Thoracic aorta (tissue), 2 donors: ENCODE measurements around the gene WDR1. TPM values are rescaled to one million over a fixed set of nuclear protein-coding genes. Genes with fewer than 3 reads are reported as not detected.

ENCODE experiments used
- ATAC-seq: fragments of 150-250 bp; one replicate; pipeline ENCODE4 v1.8.0; 2017; ENCODE audit warnings: low read depth; ENCODE audit not compliant: insufficient number of reproducible peaks, low FRiP score
- DNase-seq: peaks from one replicate; pipeline ENCODE4 v3.0.0-alpha.2; 2020; ENCODE audit warnings: low spot score
- H3K27ac ChIP-seq, 2 donors: fragments of 200-600 bp; sonication (generic); 1 replicate in 1 of 2; 2 replicates in 1 of 2; pipeline ENCODE4 v1.5.1; 2016; ENCODE audit warnings: mild to moderate bottlenecking in 2 of 2, moderate library complexity in 2 of 2
- H3K27me3 ChIP-seq: fragments of 200-600 bp; sonication (generic); replicated peaks from 2 replicates; pipeline ENCODE4 v1.6.0; 2016; ENCODE audit warnings: mild to moderate bottlenecking; ENCODE audit not compliant: insufficient read depth
- H3K36me3 ChIP-seq: fragments of 200-600 bp; sonication (generic); one replicate; pipeline ENCODE4 v1.5.1; 2016
- H3K4me1 ChIP-seq, 2 donors: fragments of 200-600 bp; sonication (generic); 1 replicate in 1 of 2; 2 replicates in 1 of 2; pipeline versions ENCODE4 v1.5.1 to v1.6.0; 2016; ENCODE audit warnings: low read depth in 2 of 2, mild to moderate bottlenecking in 1 of 2; ENCODE audit not compliant: control insufficient read depth in 1 of 2
- H3K4me3 ChIP-seq: fragments of 200-600 bp; sonication (generic); 2 replicates; pipeline ENCODE4 v1.5.1; 2016; ENCODE audit warnings: mild to moderate bottlenecking
- H3K9me3 ChIP-seq: fragments of 200-600 bp; sonication (generic); 2 replicates; pipeline ENCODE4 v1.5.1; 2016
- total RNA-seq, 2 donors: library from RNA; depleted of rRNA; stranded (reverse); fragments of >200 nt; gene quantifications; one replicate each; pipeline versions ENCODE4 v1.1.0 to v1.2.3, GENCODE V29; 2016
- TF ChIP-seq, protein P1 (sequence below): fragments of 200-600 bp; sonication (generic); IDR thresholded peaks from one replicate; pipeline ENCODE4 v1.5.1; 2019; ENCODE audit warnings: antibody characterized with exemption

The WDR1 gene
- total RNA-seq, 2 donors from 2014 or later: 263 to 408 TPM

DNA sequence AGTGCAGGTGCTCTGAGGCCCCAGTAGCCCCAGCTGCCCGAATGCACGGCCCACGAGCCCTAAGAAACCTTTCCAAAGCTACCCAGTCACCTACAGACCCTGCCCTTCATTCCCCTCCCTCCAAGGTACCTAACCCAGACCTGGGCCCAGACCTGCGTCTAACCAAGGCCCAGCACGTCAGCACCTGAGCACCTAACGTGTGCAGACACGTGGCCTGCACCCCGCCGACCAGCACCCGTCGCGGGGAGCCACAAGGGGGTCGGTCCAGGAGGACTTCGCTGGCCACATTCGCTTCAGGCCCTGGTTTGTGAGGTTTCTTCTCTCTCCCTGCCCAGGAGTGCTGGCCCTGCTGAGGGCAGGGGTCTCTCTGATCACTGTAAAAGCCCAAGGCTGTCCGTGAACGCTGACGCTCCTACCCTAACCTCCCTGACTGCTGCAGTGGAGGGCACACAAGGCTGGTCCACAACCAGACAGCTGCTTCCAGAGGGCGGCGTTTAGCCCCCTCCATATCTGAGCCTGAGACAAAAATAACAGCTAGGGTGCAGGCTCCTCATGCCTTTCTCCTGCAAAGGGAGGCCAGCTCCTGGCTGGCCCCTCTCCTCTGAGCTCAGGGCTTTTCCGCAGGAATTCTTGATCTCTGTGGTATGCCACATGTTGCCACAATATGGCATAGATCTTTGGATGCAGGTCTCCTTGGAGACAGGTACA lies 31.8 kb downstream of the WDR1 start:
- no peak for ATAC-seq
- no peak for DNase-seq
- no peak overlapping the region for H3K4me3 ChIP-seq
- peaks cover 0 to 33% of the 10 kb centered on the region in 2 donors for H3K4me1 ChIP-seq
- no peaks in the 10 kb centered on the region for H3K9me3 ChIP-seq
- peaks cover 96% of the 10 kb centered on the region for H3K36me3 ChIP-seq
- TF ChIP-seq, protein P1, sequence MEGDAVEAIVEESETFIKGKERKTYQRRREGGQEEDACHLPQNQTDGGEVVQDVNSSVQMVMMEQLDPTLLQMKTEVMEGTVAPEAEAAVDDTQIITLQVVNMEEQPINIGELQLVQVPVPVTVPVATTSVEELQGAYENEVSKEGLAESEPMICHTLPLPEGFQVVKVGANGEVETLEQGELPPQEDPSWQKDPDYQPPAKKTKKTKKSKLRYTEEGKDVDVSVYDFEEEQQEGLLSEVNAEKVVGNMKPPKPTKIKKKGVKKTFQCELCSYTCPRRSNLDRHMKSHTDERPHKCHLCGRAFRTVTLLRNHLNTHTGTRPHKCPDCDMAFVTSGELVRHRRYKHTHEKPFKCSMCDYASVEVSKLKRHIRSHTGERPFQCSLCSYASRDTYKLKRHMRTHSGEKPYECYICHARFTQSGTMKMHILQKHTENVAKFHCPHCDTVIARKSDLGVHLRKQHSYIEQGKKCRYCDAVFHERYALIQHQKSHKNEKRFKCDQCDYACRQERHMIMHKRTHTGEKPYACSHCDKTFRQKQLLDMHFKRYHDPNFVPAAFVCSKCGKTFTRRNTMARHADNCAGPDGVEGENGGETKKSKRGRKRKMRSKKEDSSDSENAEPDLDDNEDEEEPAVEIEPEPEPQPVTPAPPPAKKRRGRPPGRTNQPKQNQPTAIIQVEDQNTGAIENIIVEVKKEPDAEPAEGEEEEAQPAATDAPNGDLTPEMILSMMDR: no peak
- no peaks in the 10 kb centered on the region for H3K27me3 ChIP-seq
- peak overlapping the region in 1 of 2 donors; percentile 32 for H3K27ac ChIP-seq

DNA sequence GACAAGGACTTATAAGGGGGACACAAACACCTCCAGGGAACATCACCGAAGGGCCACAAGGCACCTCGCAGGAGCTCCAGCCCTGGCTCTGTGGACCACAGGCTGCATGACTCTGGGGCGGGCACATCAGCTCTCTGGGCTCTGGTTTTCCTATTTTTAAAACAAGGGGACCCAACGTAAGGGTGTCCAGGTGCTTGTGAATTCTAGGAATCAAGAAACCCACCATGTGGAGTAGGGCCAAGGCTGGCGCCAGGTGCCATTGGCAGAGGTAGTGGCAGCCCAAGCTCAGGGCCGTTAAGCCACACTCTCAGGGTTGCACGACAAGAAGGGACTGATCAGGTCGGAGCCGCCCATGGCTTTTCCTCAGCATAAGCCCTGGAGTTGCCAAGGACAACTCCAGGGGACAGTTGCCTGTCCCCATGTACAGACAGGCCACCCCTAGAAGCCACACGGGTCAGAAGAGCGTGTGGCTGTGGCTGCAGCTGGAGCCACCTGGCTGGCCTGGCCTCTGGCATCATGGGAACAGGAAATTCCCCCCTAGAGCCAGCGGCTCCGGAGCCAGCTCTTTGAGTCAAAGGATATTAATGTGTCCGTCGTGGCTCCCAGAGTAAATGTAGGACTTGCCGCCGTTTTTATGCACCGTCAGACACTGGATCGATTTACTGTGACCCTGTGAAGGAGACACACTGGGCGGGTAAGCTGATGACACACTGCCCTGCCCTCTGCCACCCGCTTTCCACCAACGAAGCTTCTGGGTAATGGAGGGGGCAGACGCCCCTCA lies 32.5 kb downstream of the WDR1 start:
- H3K4me1 ChIP-seq: peaks cover 0 to 26% of the 10 kb centered on the region in 2 donors
- H3K4me3 ChIP-seq: no peak overlapping the region
- no peak for DNase-seq
- no peaks in the 10 kb centered on the region for H3K9me3 ChIP-seq
- TF ChIP-seq, protein P1: no peak
- no peaks in the 10 kb centered on the region for H3K27me3 ChIP-seq
- no peak for ATAC-seq
- H3K27ac ChIP-seq: peak overlapping the region in 1 of 2 donors; percentile 32
- peaks cover 96% of the 10 kb centered on the region for H3K36me3 ChIP-seq

DNA sequence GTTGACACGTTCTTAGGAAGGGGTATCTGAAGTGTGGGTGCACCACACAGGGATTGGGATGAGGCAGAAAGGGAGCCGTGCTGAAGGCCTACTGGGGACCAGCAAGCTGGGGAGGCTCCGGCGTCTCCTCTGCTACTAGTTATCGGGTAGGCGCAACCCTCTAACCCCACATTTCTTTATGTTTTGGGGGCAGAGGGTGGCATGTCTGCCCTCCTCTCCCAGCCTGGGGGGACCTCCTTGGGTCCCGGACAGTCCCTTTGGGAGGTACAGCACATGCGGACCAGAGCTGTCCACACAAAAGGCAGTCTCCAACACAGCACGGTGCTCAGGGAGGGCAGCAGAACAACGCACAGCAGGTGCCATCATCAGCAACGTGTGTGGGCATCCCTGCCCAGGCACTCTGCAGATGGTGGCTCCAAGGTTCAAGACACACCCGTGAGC lies 33.2 kb downstream of the WDR1 start:
- peaks cover 96% of the 10 kb centered on the region for H3K36me3 ChIP-seq
- no peak for ATAC-seq
- peaks cover 0 to 24% of the 10 kb centered on the region in 2 donors for H3K4me1 ChIP-seq
- no peak overlapping the region for H3K4me3 ChIP-seq
- H3K27me3 ChIP-seq: no peaks in the 10 kb centered on the region
- no peaks in the 10 kb centered on the region for H3K9me3 ChIP-seq
- DNase-seq: no peak
- TF ChIP-seq, protein P1: no peak
- no peak overlapping the region for H3K27ac ChIP-seq

DNA sequence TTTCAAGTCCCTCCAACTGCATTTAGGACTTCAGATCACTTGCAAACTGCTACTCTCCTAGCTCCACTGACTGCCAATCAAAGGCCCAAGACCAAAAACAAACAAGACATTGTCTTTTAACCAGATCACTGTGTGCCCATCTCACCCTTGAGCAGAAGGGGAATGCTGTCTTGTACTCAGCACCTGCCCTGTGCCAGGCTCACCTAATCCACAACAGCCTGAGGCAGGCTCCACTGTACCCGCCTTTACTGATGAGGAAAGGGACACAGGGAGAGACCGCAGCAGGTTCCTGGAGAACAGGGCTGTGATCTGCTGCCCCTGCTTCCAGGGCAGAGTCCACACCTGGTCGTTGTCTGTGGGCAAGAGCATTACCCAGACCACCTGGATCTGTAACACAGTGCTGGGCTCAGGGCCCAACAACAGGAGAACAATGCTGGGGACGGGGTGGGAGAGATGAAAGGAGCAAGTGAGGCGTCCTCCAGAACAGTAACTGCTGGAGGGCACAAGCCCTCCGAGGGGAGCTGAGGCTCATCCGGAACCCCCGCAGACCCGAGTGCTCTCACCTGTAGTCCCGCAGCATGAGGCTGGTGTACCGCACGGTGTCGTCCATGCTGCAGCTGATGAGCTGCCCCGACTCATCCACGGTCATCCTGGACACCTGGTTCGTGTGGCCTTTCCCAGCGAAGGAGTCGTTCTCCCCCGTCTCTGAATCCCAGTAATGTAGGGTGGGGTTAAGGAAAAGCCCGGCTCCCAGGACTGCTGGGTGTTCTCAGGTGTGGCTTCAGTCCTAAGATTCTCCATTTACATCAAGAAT lies 33.9 kb downstream of the WDR1 start:
- no peak overlapping the region for H3K27ac ChIP-seq
- TF ChIP-seq, protein P1: no peak
- no peaks in the 10 kb centered on the region for H3K9me3 ChIP-seq
- H3K4me3 ChIP-seq: no peak overlapping the region
- peaks cover 0 to 24% of the 10 kb centered on the region in 2 donors for H3K4me1 ChIP-seq
- peaks cover 96% of the 10 kb centered on the region for H3K36me3 ChIP-seq
- DNase-seq (no peak), ATAC-seq (no peak)
- H3K27me3 ChIP-seq: no peaks in the 10 kb centered on the region
